Psoas muscle (tissue), 8 donors: ENCODE data around the gene RRAS2. TPM values are rescaled to one million over a fixed set of nuclear protein-coding genes. Genes with fewer than 3 reads are reported as not detected.

Experiments
- ATAC-seq, 4 donors: fragments of 200-7000 bp; cut with Tn5 transposase; one replicate each; pipeline ENCODE4 v1.9.1; 2020; ENCODE audit warnings: moderate library complexity in 3 of 4, mild to moderate bottlenecking in 2 of 4
- DNase-seq, 2 donors: peaks; one replicate each; pipeline ENCODE4 v3.0.0-alpha.2; 2020
- H3K27ac ChIP-seq: fragments of 200-600 bp; one replicate; pipeline ENCODE4 v1.8.0; 2022
- H3K27me3 ChIP-seq, 3 donors: fragments of 200-600 bp in 1 of 3; one replicate each; pipeline versions ENCODE4 v1.6.1 to v1.8.0; 2013 to 2022; ENCODE audit warnings: low read length in 2 of 3, mild to moderate bottlenecking in 2 of 3, moderate library complexity in 1 of 3; ENCODE audit not compliant: insufficient read depth in 3 of 3
- H3K36me3 ChIP-seq, 2 donors: fragments of 200-600 bp in 1 of 2; one replicate each; pipeline versions ENCODE4 v1.6.1 to v1.8.0; 2013 to 2022; ENCODE audit warnings: low read depth in 1 of 2, mild to moderate bottlenecking in 1 of 2, moderate library complexity in 1 of 2; ENCODE audit not compliant: insufficient read depth in 1 of 2
- H3K4me1 ChIP-seq: fragments of 200-600 bp; one replicate; pipeline ENCODE4 v1.8.0; 2022
- H3K4me3 ChIP-seq: fragments of 200-600 bp; one replicate; pipeline ENCODE4 v1.8.0; 2022; ENCODE audit warnings: mild to moderate bottlenecking
- H3K9me3 ChIP-seq: fragments of 200-600 bp; one replicate; pipeline ENCODE4 v1.8.0; 2022
- CTCF ChIP-seq: fragments of 200-600 bp; IDR thresholded peaks from one replicate; pipeline ENCODE4 v1.8.0; 2022; ENCODE audit warnings: antibody characterized with exemption
- WGBS, 3 donors: extraction: QIAGEN DNeasy Blood & Tissue Kit; methylation state at CpG; one replicate each; pipeline versions ENCODE4 v1.1.6 to v1.1.7; 2013; 5-methylcytosine and 5-hydroxymethylcytosine counted together
- intact Hi-C, 2 donors: fragments of 100-400 bp; cut with DNase I; formaldehyde crosslinking; loops; one replicate each; pipeline versions ENCODE4 v1.11.0 to v1.14.2; 2022
- polyA plus RNA-seq, 3 donors: library from polyadenylated mRNA; stranded (reverse); fragments of 200-250 nt; gene quantifications; one replicate each; pipeline ENCODE4 v1.2.3, GENCODE V29; 2013
- total RNA-seq, 4 donors: library from RNA; stranded (reverse); fragmentation: NEBNext Ultra II Directional in 2 of 4; extraction: Animal tissue kit (Norgen Biotek cat#: 25700) in 2 of 4; gene quantifications; one replicate each; pipeline versions ENCODE4 v1.2.1 to v1.2.4, GENCODE V29; 2021 to 2023
- donor health status: healthy with polysubstance abuse.
- donor health status: DM: no; HTN: no; CAD: no; lungs with moderate emphysema.
- donor health status: Bipolar disorder and iron deficiency.
- donor health status: healthy.
- donor health status: DM: yes; HTN: yes; CAD: no.
- donor health status: DM: no; HTN: no; CAD: no.
- donor health status: DM: no; HTN: no; CAD: no.
- donor health status: DM: yes; HTN: yes; CAD: no.

RRAS2 gene
- total and polyA plus RNA-seq, 7 donors = 44.3 to 89.8 (median 54.0) TPM

- no peak for TF ChIP-seq CTCF
- no peak for ATAC-seq
Observed at GRCh38 chr11:14396273-14396672, 37.3 kb upstream of the RRAS2 start.

GRCh38 chr11:14393889-14394288, 34.9 kb upstream of the RRAS2 start:
- intact Hi-C loops = no loop called here
- 92 to 94% (median 92%) methylated on average over 6 of the region's 6 CpGs for WGBS, 3 donors
- Histone ChIP-seq H3K4me1 (no peaks in the 10 kb centered on the region), H3K9me3 (no peaks in the 10 kb centered on the region), H3K27me3 (no peaks in the 10 kb centered on the region), H3K27ac (no peak overlapping the region), H3K36me3 (no peaks in the 10 kb centered on the region), H3K4me3 (no peak overlapping the region)
- no peak for ATAC-seq
- no peak for TF ChIP-seq CTCF
- no peak for DNase-seq

More at GRCh38 chr11:14396273-14396672, 37.3 kb upstream of the RRAS2 start:
- intact Hi-C loops = no loop called here
- Histone ChIP-seq H3K4me1 (no peaks in the 10 kb centered on the region), H3K27me3 (no peaks in the 10 kb centered on the region), H3K9me3 (no peaks in the 10 kb centered on the region), H3K27ac (no peak overlapping the region), H3K4me3 (no peak overlapping the region), H3K36me3 (no peaks in the 10 kb centered on the region)
- no peak for DNase-seq

- ATAC-seq (no peak), DNase-seq (no peak)
- intact Hi-C loops = no loop called here
- Histone ChIP-seq H3K27me3 (no peaks in the 10 kb centered on the region), H3K27ac (no peak overlapping the region), H3K4me3 (no peak overlapping the region), H3K9me3 (no peaks in the 10 kb centered on the region), H3K36me3 (no peaks in the 10 kb centered on the region), H3K4me1 (no peaks in the 10 kb centered on the region)
- WGBS, 3 donors = 94% methylated on average over 5 of the region's 5 CpGs
- no peak for TF ChIP-seq CTCF
Observed at GRCh38 chr11:14393129-14393528, 34.1 kb upstream of the RRAS2 start.

- Histone ChIP-seq H3K27ac (no peak overlapping the region), H3K36me3 (no peaks in the 10 kb centered on the region), H3K4me3 (no peak overlapping the region), H3K9me3 (no peaks in the 10 kb centered on the region), H3K27me3 (no peaks in the 10 kb centered on the region), H3K4me1 (no peaks in the 10 kb centered on the region)
- DNase-seq (no peak), ATAC-seq (no peak)
- TF ChIP-seq CTCF = no peak
- 91 to 95% (median 94%) methylated on average over 1 of the region's 1 CpG for WGBS, 3 donors
- intact Hi-C loops = no loop called here
Observed at GRCh38 chr11:14390669-14391068, 31.7 kb upstream of the RRAS2 start.

GRCh38 chr11:14388352-14388751, 29.4 kb upstream of the RRAS2 start:
- 74 to 85% (median 79%) methylated on average over 4 of the region's 4 CpGs for WGBS, 3 donors
- ATAC-seq (no peak), DNase-seq (no peak)
- no peaks in the 10 kb centered on the region for H3K27me3 ChIP-seq
- intact Hi-C loops = no loop called here
- H3K27ac ChIP-seq = no peak overlapping the region
- H3K4me1 ChIP-seq = no peaks in the 10 kb centered on the region
- H3K9me3 ChIP-seq = no peaks in the 10 kb centered on the region
- no peak for TF ChIP-seq CTCF
- H3K4me3 ChIP-seq = no peak overlapping the region
- no peaks in the 10 kb centered on the region for H3K36me3 ChIP-seq
